K562 (cell line): Measurements from ENCODE around the gene BFSP2. TPM values are rescaled to one million over a fixed set of nuclear protein-coding genes. Genes with fewer than 3 reads are reported as not detected.

Experiments used
- ATAC-seq: fragments of 200-7000 bp; cut with Tn5 transposase; 3 replicates; pipeline ENCODE4 v1.9.1; 2020; ENCODE audit warnings: moderate library complexity
- BruUV-seq: library from RNA; stranded (reverse); fragments of 400-500 nt; replicated peaks from 2 replicates; lab custom pipeline; 2021; lab: Mats Ljungman, UMichigan
- CTCF ChIA-PET: fragments of 300-600 bp; formaldehyde crosslinking; extraction: SDS; loops from one replicate; lab custom pipeline; 2021; ENCODE audit warnings: low intra/inter-chr PET ratio; lab: Yijun Ruan, JAX
- POLR2A ChIA-PET: fragments of 300-600, 350-650 bp; sonication (Branson Sonifier 250); formaldehyde crosslinking; extraction: SDS; loops from one replicate; lab custom pipeline; 2021; ENCODE audit warnings: antibody characterized with exemption, inconsistent platforms; lab: Yijun Ruan, JAX
- DNase-seq, 4 experiments: peaks; one replicate each; pipeline versions ENCODE4 v3.0.0 to v3.0.0-alpha.2; 2011 to 2018; ENCODE audit warnings: low spot score in 3 of 4, mixed read lengths in 3 of 4; ENCODE audit errors: extremely low read depth in 1 of 4
- FAIRE-seq: peaks from 2 replicates; lab custom pipeline; 2011; peaks lifted over from hg19 to GRCh38; lab: Jason Lieb, UNC
- H2AFZ ChIP-seq: 2 replicates; pipeline ENCODE4 v1.6.0; 2011; ENCODE audit warnings: low read depth, low read length, control low read depth, inconsistent platforms
- H3K27ac ChIP-seq: fragments of 200-600 bp; 3 replicates; pipeline ENCODE4 v1.8.0; 2011; ENCODE audit warnings: low read depth, mild to moderate bottlenecking, control low read depth, inconsistent platforms, low read length, moderate library complexity, mixed read lengths; ENCODE audit errors: extremely low read depth
- H3K27me3 ChIP-seq, 2 experiments: fragments of 300-600 bp in 1 of 2; 2 replicates in 1 of 2; 3 replicates in 1 of 2; pipeline versions ENCODE4 v1.6.0 to v1.8.0; 2011; ENCODE audit warnings: inconsistent platforms in 2 of 2, low read length in 2 of 2, mild to moderate bottlenecking in 1 of 2, mixed read lengths in 1 of 2, moderate library complexity in 1 of 2; ENCODE audit not compliant: control insufficient read depth in 2 of 2, insufficient read depth in 2 of 2
- H3K36me3 ChIP-seq: fragments of 300-600 bp; 3 replicates; pipeline ENCODE4 v1.8.0; 2011; ENCODE audit warnings: mild to moderate bottlenecking, low read length, inconsistent platforms; ENCODE audit not compliant: control insufficient read depth, insufficient read depth
- H3K4me1 ChIP-seq, 2 experiments: fragments of 200-600 bp in 1 of 2; replicated peaks in 1 of 2; 2 replicates in 1 of 2; 3 replicates in 1 of 2; pipeline versions ENCODE4 v1.5.1 to v1.8.0; 2011; ENCODE audit warnings: inconsistent platforms in 2 of 2, low read length in 2 of 2, mild to moderate bottlenecking in 1 of 2, mixed read lengths in 1 of 2, moderate library complexity in 1 of 2; ENCODE audit not compliant: control insufficient read depth in 2 of 2, insufficient read depth in 2 of 2
- H3K4me2 ChIP-seq: 2 replicates; pipeline ENCODE4 v1.6.1; 2011; ENCODE audit warnings: low read length, control low read depth, inconsistent platforms, mixed read lengths; ENCODE audit not compliant: insufficient read depth
- H3K4me3 ChIP-seq: fragments of 200-600 bp; sonication (generic), shearing (Covaris generic); 2 replicates; pipeline ENCODE4 v1.5.1; 2016; ENCODE audit warnings: control low read depth, inconsistent platforms
- H3K79me2 ChIP-seq: fragments of 200-600 bp; 3 replicates; pipeline ENCODE4 v1.8.0; 2011; ENCODE audit warnings: low read length, inconsistent platforms; ENCODE audit not compliant: control insufficient read depth, insufficient read depth
- H3K9ac ChIP-seq, 2 experiments: 2 replicates each; pipeline versions ENCODE4 v1.6.0 to v1.6.1; 2011; ENCODE audit warnings: low read depth in 2 of 2, low read length in 2 of 2, control low read depth in 1 of 2, inconsistent platforms in 1 of 2, mild to moderate bottlenecking in 1 of 2, mixed read lengths in 1 of 2; ENCODE audit not compliant: insufficient read depth in 1 of 2
- H3K9me1 ChIP-seq: one replicate; pipeline ENCODE4 v1.6.0; 2011; ENCODE audit warnings: inconsistent platforms, mild to moderate bottlenecking, low read length, moderate library complexity; ENCODE audit not compliant: control insufficient read depth, insufficient read depth
- H3K9me3 ChIP-seq: replicated peaks from 2 replicates; pipeline ENCODE4 v1.5.1; 2011; ENCODE audit warnings: low read depth, low read length, inconsistent platforms; ENCODE audit not compliant: control insufficient read depth, insufficient read depth
- H4K20me1 ChIP-seq: replicated peaks from 2 replicates; pipeline ENCODE4 v1.6.1; 2011; ENCODE audit warnings: low read length, inconsistent platforms, mixed read lengths; ENCODE audit not compliant: control insufficient read depth, insufficient read depth
- NRF1 ChIP-seq, 2 experiments: fragments of 450-650 bp; IDR thresholded peaks in 1 of 2; conservative IDR thresholded peaks in 1 of 2; 2 replicates each; pipeline ENCODE4 v1.6.1; 2014; ENCODE audit warnings: mild to moderate bottlenecking in 2 of 2
- SAFB2 ChIP-seq: fragments of 200-400 bp; formaldehyde crosslinking; IDR thresholded peaks from 2 replicates; pipeline ENCODE4 v1.6.1; 2018; ENCODE audit warnings: borderline replicate concordance, low read length, low read depth, moderate library complexity; ENCODE audit not compliant: severe bottlenecking
- ZNF561 ChIP-seq: fragments of 450-650 bp; formaldehyde crosslinking; conservative IDR thresholded peaks from 2 replicates; pipeline ENCODE4 v1.4.0; 2020; ENCODE audit warnings: mild to moderate bottlenecking, moderate library complexity
- in situ Hi-C: fragments of 300-500 bp; cut with MboI; formaldehyde crosslinking; loops from 4 replicates; pipeline ENCODE4 v1.15.0; 2018; ENCODE audit warnings: inconsistent platforms, mixed read lengths
- intact Hi-C: fragments of 100-400 bp; cut with micrococcal nuclease; formaldehyde crosslinking; loops from 2 replicates; pipeline ENCODE4 v1.14.2; 2022
- polyA plus RNA-seq, 8 experiments: library from polyadenylated mRNA; depleted of rRNA in 4 of 8; stranded (reverse) in 5 of 8; unstranded in 3 of 8; fragments of >200 nt; fragmentation: Nextera tagmentation in 2 of 8; fragmentation: Illumina TruSeq in 1 of 8; extraction: Ambion mirVana in 2 of 8; extraction: Trizol in 1 of 8; gene quantifications; 2 replicates each; pipeline versions ENCODE4 v1.2.1 to v1.2.3, GENCODE V29; 2011 to 2014; ENCODE audit warnings: inconsistent platforms in 1 of 8, missing spikeins in 1 of 8
- total RNA-seq, 7 experiments: library from RNA; depleted of rRNA in 6 of 7; stranded (reverse); fragments of >200 nt in 6 of 7; fragmentation: Illumina TruSeq in 2 of 7; extraction: Trizol in 2 of 7; gene quantifications; 2 replicates each; pipeline versions ENCODE4 v1.2.1 to v1.2.3, GENCODE V29; 2011 to 2021; ENCODE audit warnings: low replicate concordance in 1 of 7
- TF ChIP-seq, protein P1 (sequence below), 2 experiments: fragments of 150-350 bp in 1 of 2; IDR thresholded peaks; 2 replicates each; pipeline ENCODE4 v1.6.1; 2012 to 2016; ENCODE audit warnings: low read depth in 2 of 2, low read length in 2 of 2, mild to moderate bottlenecking in 1 of 2, moderate library complexity in 1 of 2

Gene BFSP2
- total and polyA plus RNA-seq, 9 of the 15 experiments (the other 6 are each of a cell fraction or from before 2014, with no cell fraction given) = not detected

- TF ChIP-seq, protein P1, sequence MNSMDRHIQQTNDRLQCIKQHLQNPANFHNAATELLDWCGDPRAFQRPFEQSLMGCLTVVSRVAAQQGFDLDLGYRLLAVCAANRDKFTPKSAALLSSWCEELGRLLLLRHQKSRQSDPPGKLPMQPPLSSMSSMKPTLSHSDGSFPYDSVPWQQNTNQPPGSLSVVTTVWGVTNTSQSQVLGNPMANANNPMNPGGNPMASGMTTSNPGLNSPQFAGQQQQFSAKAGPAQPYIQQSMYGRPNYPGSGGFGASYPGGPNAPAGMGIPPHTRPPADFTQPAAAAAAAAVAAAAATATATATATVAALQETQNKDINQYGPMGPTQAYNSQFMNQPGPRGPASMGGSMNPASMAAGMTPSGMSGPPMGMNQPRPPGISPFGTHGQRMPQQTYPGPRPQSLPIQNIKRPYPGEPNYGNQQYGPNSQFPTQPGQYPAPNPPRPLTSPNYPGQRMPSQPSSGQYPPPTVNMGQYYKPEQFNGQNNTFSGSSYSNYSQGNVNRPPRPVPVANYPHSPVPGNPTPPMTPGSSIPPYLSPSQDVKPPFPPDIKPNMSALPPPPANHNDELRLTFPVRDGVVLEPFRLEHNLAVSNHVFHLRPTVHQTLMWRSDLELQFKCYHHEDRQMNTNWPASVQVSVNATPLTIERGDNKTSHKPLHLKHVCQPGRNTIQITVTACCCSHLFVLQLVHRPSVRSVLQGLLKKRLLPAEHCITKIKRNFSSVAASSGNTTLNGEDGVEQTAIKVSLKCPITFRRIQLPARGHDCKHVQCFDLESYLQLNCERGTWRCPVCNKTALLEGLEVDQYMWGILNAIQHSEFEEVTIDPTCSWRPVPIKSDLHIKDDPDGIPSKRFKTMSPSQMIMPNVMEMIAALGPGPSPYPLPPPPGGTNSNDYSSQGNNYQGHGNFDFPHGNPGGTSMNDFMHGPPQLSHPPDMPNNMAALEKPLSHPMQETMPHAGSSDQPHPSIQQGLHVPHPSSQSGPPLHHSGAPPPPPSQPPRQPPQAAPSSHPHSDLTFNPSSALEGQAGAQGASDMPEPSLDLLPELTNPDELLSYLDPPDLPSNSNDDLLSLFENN (IDR thresholded peaks at IDR 0.05; ENCODE audit: low read depth in 2 of 2, low read length in 2 of 2) = no peak
- TF ChIP-seq, all 486 proteins: peak for 0
Observed at GRCh38 chr3:133428552-133428951, 28.7 kb downstream of the BFSP2 start (continued).

DNA sequence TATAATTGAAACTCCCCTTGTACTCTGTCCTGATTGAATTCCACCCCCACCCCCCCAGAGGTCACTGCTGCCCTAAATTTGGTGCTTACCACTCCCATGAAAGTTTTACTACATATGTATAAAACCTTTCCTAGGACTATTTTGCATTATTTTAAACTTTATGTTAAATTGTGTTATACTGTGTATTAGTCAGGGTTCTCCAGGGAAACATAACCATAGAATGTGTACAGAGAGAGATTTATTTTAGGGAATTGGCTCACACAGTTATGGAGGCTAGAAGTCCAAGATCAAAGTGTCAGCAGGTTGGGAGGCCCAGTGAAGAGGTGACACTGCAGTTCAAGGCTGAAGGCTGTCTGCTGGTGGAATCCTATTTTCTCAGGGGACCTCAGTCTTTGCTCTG, 29.2 kb downstream of the BFSP2 start:
- H3K79me2 ChIP-seq = no peaks in the 10 kb centered on the region
- ChIA-PET POLR2A (no interaction called here), CTCF (interaction anchor here (0.6 kb wide), 1 partner anchor 25 kb away, joined by 3 read pairs; no protein-coding TSS in a partner anchor)
- no peaks in the 10 kb centered on the region for H3K36me3 ChIP-seq
- ATAC-seq = no peak
- no peak overlapping the region for H3K4me3 ChIP-seq
- TF ChIP-seq ZNF561 (CRISPR knock-in tag) (no peak), NRF1 (conservative IDR thresholded peaks at IDR 0.05 in 1 of 2, IDR thresholded peaks at IDR 0.05 in 1 of 2) (no peak), SAFB2 (no peak)
- H3K4me1 ChIP-seq = no peaks in the 10 kb centered on the region
- no peaks in the 10 kb centered on the region for H3K9me3 ChIP-seq
- in situ Hi-C loops = loop anchor here (10.0 kb wide), 1 partner anchor 704 kb away; the partner anchor contains the start of gene NPHP3
- no peak overlapping the region for H3K27ac ChIP-seq
- H4K20me1 ChIP-seq = no peaks in the 10 kb centered on the region
- H3K9ac ChIP-seq = no peak overlapping the region
- intact Hi-C loops = no loop called here
- H3K9me1 ChIP-seq = no peaks in the 10 kb centered on the region
- H2AFZ ChIP-seq = no peak overlapping the region
- H3K27me3 ChIP-seq = no peaks in the 10 kb centered on the region; a peak in 2 of 5 replicates
- BruUV-seq = no TSS peak
- no peak for DNase-seq
- no peak for FAIRE-seq
- H3K4me2 ChIP-seq = no peak overlapping the region
